Esophagus mucosa (tissue), 1 donor: Measurements from ENCODE around the gene WIPF2. TPM values are rescaled to one million over a fixed set of nuclear protein-coding genes. Genes with fewer than 3 reads are reported as not detected.

ENCODE experiments used
- ATAC-seq: fragments of 200-7000 bp; cut with Tn5 transposase; one replicate; pipeline ENCODE4 v1.9.1; 2020
- total RNA-seq: library from RNA; stranded (reverse); gene quantifications from one replicate; pipeline ENCODE4 v1.2.4, GENCODE V29; 2023
- donor health status: DM: yes; HTN: yes; CAD: no.

Gene WIPF2
- total RNA-seq, 1 donor from 2014 or later: 27.2 TPM

GRCh38 chr17:40327244-40327729, 108.2 kb downstream of the WIPF2 start:
- ATAC-seq: no peak

- ATAC-seq: no peak
Measured at GRCh38 chr17:40327735-40328385, 108.8 kb downstream of the WIPF2 start.

- no peak for ATAC-seq
Measured at GRCh38 chr17:40328386-40328766, 109.3 kb downstream of the WIPF2 start.

GRCh38 chr17:40329839-40330794, 111.0 kb downstream of the WIPF2 start:
- ATAC-seq: no peak

GRCh38 chr17:40330850-40331470, 111.9 kb downstream of the WIPF2 start:
- ATAC-seq: no peak

GRCh38 chr17:40331743-40332641, 112.9 kb downstream of the WIPF2 start:
- ATAC-seq: peak; percentile 47

Other genes with a start within 250 kb of the WIPF2 start
- 80.2 TPM for gene PSMD3, start 238.5 kb upstream of the WIPF2 start, total RNA-seq
- 0.64 TPM for gene CSF3, start 203.9 kb upstream of the WIPF2 start, total RNA-seq
- 55.9 TPM for gene MED24, start 164.9 kb upstream of the WIPF2 start, total RNA-seq
- gene THRA, start 156.3 kb upstream of the WIPF2 start, total RNA-seq: 9.4 TPM
- gene NR1D1, start 118.7 kb upstream of the WIPF2 start, total RNA-seq: 14.6 TPM
- 36.1 TPM for gene MSL1, start 97.3 kb upstream of the WIPF2 start, total RNA-seq
- gene CASC3, start 78.8 kb upstream of the WIPF2 start, total RNA-seq: 38.5 TPM
- gene RAPGEFL1, start 41.8 kb upstream of the WIPF2 start, total RNA-seq: 112 TPM
- 12.8 TPM for gene CDC6, start 68.6 kb downstream of the WIPF2 start, total RNA-seq
- gene RARA, start 89.9 kb downstream of the WIPF2 start, total RNA-seq: 8.2 TPM
- 0.28 TPM for gene GJD3, start 145.4 kb downstream of the WIPF2 start, total RNA-seq
- gene TOP2A, start 198.6 kb downstream of the WIPF2 start, total RNA-seq: 56.1 TPM
- gene IGFBP4, start 224.1 kb downstream of the WIPF2 start, total RNA-seq: 72.1 TPM